B cell (primary cell): Measurements from ENCODE around the gene DVL1. TPM values are rescaled to one million over a fixed set of nuclear protein-coding genes. Genes with fewer than 3 reads are reported as not detected.

Source experiments
- ATAC-seq: fragments of 200-7000 bp; cut with Tn5 transposase; one replicate; pipeline ENCODE4 v1.10.0; 2021; ENCODE audit warnings: low read depth, mild to moderate bottlenecking, moderate number of reproducible peaks, moderate library complexity
- CTCF ChIA-PET: fragments of 350-600 bp; sonication (Branson Sonifier 250); formaldehyde crosslinking; loops from one replicate; lab custom pipeline; 2021; ENCODE audit warnings: antibody characterized with exemption, inconsistent platforms; lab: Charles Lee
- POLR2A ChIA-PET: fragments of 350-600 bp; sonication (Branson Sonifier 250); formaldehyde crosslinking; loops from one replicate; lab custom pipeline; 2021; ENCODE audit warnings: antibody characterized with exemption; lab: Charles Lee
- DNase-seq: peaks from one replicate; pipeline ENCODE4 v3.0.0; 2013
- H2AFZ ChIP-seq: 2 replicates; pipeline ENCODE4 v1.6.1; 2012; ENCODE audit warnings: mild to moderate bottlenecking, low read depth, low read length; ENCODE audit not compliant: insufficient read depth, poor library complexity, severe bottlenecking
- H3K27ac ChIP-seq, 2 donors: 1 replicate in 1 of 2; 2 replicates in 1 of 2; pipeline ENCODE4 v1.5.1; 2012 to 2013; ENCODE audit warnings: low read length in 2 of 2, mild to moderate bottlenecking in 2 of 2, moderate library complexity in 1 of 2
- H3K27me3 ChIP-seq, 4 experiments: fragments of 200-600 bp in 1 of 4; sonication (generic) in 1 of 4; replicated peaks in 1 of 4; 1 replicate in 2 of 4; 2 replicates in 2 of 4; pipeline versions ENCODE4 v1.6.1 to v1.7.0; 2013 to 2016; ENCODE audit warnings: low read length in 3 of 4, mild to moderate bottlenecking in 2 of 4, mixed read lengths in 1 of 4, moderate library complexity in 1 of 4; ENCODE audit not compliant: insufficient read depth in 4 of 4, control insufficient read depth in 3 of 4; ENCODE audit errors: control extremely low read depth in 1 of 4
- H3K36me3 ChIP-seq, 2 experiments: replicated peaks in 1 of 2; 1 replicate in 1 of 2; 2 replicates in 1 of 2; pipeline versions ENCODE4 v1.6.1 to v1.7.1; 2013; ENCODE audit warnings: low read length in 1 of 2; ENCODE audit not compliant: insufficient read depth in 2 of 2, control insufficient read depth in 1 of 2; ENCODE audit errors: control extremely low read depth in 1 of 2, extremely low read depth in 1 of 2
- H3K4me1 ChIP-seq, 2 donors: fragments of 200-600 bp in 1 of 2; sonication (generic) in 1 of 2; 1 replicate in 1 of 2; 2 replicates in 1 of 2; pipeline versions ENCODE4 v1.5.1 to v1.6.1; 2013 to 2017; ENCODE audit warnings: low read length in 2 of 2; ENCODE audit not compliant: control insufficient read depth in 2 of 2, insufficient read depth in 2 of 2
- H3K4me2 ChIP-seq: replicated peaks from 2 replicates; pipeline ENCODE3; 2012; ENCODE audit warnings: mild to moderate bottlenecking, low read depth, low read length; ENCODE audit not compliant: poor library complexity, severe bottlenecking
- H3K4me3 ChIP-seq, 5 experiments: fragments of 200-600 bp in 1 of 5; sonication (generic) in 1 of 5; 1 replicate in 3 of 5; 2 replicates in 2 of 5; pipeline versions ENCODE4 v1.5.1 to v1.7.0; 2011 to 2016; ENCODE audit warnings: low read length in 4 of 5, mild to moderate bottlenecking in 4 of 5, low read depth in 2 of 5, control low read depth in 1 of 5, moderate library complexity in 1 of 5; ENCODE audit not compliant: insufficient read depth in 1 of 5; ENCODE audit errors: control extremely low read depth in 1 of 5, extremely low read depth in 1 of 5
- H3K79me2 ChIP-seq: fragments of 200-600 bp; sonication (generic); one replicate; pipeline ENCODE4 v1.6.0; 2016; ENCODE audit warnings: low read length; ENCODE audit not compliant: control insufficient read depth, insufficient read depth
- H3K9ac ChIP-seq: fragments of 200-600 bp; sonication (generic); 2 replicates; pipeline ENCODE4 v1.6.1; 2017; ENCODE audit warnings: mild to moderate bottlenecking, low read length, moderate library complexity
- H3K9me3 ChIP-seq, 3 donors: one replicate each; pipeline versions ENCODE4 v1.6.1 to v1.7.1; 2013; ENCODE audit warnings: low read length in 2 of 3; ENCODE audit not compliant: control insufficient read depth in 2 of 3, insufficient read depth in 1 of 3; ENCODE audit errors: control extremely low read depth in 1 of 3
- H4K20me1 ChIP-seq: 2 replicates; pipeline ENCODE4 v1.6.0; 2012; ENCODE audit warnings: mild to moderate bottlenecking, low read length; ENCODE audit not compliant: insufficient read depth, control insufficient read depth, poor library complexity, severe bottlenecking
- H3K27ac Mint-ChIP-seq: one replicate; pipeline ENCODE4 v1.8.0; 2021; ENCODE audit warnings: mixed read lengths
- H3K27me3 Mint-ChIP-seq: one replicate; pipeline ENCODE4 v1.8.0; 2021; ENCODE audit warnings: mixed read lengths
- H3K4me1 Mint-ChIP-seq: one replicate; pipeline ENCODE4 v1.8.0; 2021; ENCODE audit warnings: mixed read lengths
- H3K4me3 Mint-ChIP-seq: one replicate; pipeline ENCODE4 v1.8.0; 2021; ENCODE audit warnings: mixed read lengths
- H3K9me3 Mint-ChIP-seq: one replicate; pipeline ENCODE4 v1.8.0; 2022; ENCODE audit warnings: mixed read lengths; ENCODE audit not compliant: insufficient read depth
- CTCF ChIP-seq: fragments of 200-600 bp; IDR thresholded peaks from one replicate; pipeline ENCODE4 v1.8.0; 2022; ENCODE audit warnings: antibody characterized with exemption, mild to moderate bottlenecking
- EZH2 ChIP-seq: IDR thresholded peaks from 2 replicates; pipeline ENCODE4 v1.6.1; 2012; ENCODE audit warnings: borderline replicate concordance, low read depth, mild to moderate bottlenecking, moderate library complexity, low read length; ENCODE audit not compliant: insufficient read depth, poor library complexity, severe bottlenecking
- WGBS: methylation state at CpG from one replicate; pipeline ENCODE4 v1.1.5; 2013; ENCODE audit warnings: missing lambda C conversion rate; ENCODE audit not compliant: insufficient coverage; 5-methylcytosine and 5-hydroxymethylcytosine counted together
- intact Hi-C: fragments of 100-400 bp; cut with micrococcal nuclease; formaldehyde crosslinking; loops from one replicate; pipeline ENCODE4 v1.10.0; 2022
- polyA plus RNA-seq: library from polyadenylated mRNA; depleted of rRNA; stranded (reverse); fragments of >200 nt; gene quantifications from 2 replicates; pipeline ENCODE4 v1.2.3, GENCODE V29; 2012
- total RNA-seq, 2 donors: library from RNA; stranded (reverse); fragments of 120-200 nt in 1 of 2; gene quantifications; 1 replicate in 1 of 2; 2 replicates in 1 of 2; pipeline versions ENCODE4 v1.2.3 to v1.2.4, GENCODE V29; 2013 to 2022

The DVL1 gene
- total and polyA plus RNA-seq, 2 donors (not counting 1 experiment from before 2014, with no cell fraction given), result 46.1 to 53.5 TPM

GRCh38 chr1:1398677-1399186 is 49.5 kb upstream of the DVL1 start:
- peak overlapping the region; percentile 72 for H3K27ac Mint-ChIP-seq
- Histone ChIP-seq H3K27me3 (no peaks in the 10 kb centered on the region), H3K9ac (peak overlapping the region; percentile 90), H3K79me2 (peaks cover 64% of the 10 kb centered on the region), H3K4me2 (peak overlapping the region; percentile 91), H4K20me1 (peaks cover 23% of the 10 kb centered on the region), H3K27ac (peak overlapping the region; percentile 70 to 85), H3K9me3 (no peaks in the 10 kb centered on the region), H3K4me1 (peaks cover 23 to 29% of the 10 kb centered on the region in 2 donors), H3K4me3 (peak overlapping the region; percentile 79 to 95 (median 89)), H3K36me3 (peaks cover 2 to 51% of the 10 kb centered on the region in 2 experiments), H2AFZ (peak overlapping the region; percentile 87)
- POLR2A ChIA-PET, result interaction anchor here (0.5 to 2.0 kb wide), 9 partner anchors 9 to 510 kb away, joined by 3 to 23 read pairs (median 4); partner anchors contain the start of genes AURKAIP1, MRPL20 and UBE2J2
- intact Hi-C loops, result loop anchor here (1.0 kb wide), 3 partner anchors 9 to 217 kb away; partner anchors contain the start of genes AURKAIP1, MIB2 and MRPL20
- TF ChIP-seq EZH2 (no peak), CTCF (no peak)
- H3K27me3 Mint-ChIP-seq, result no peaks in the 10 kb centered on the region
- H3K4me1 Mint-ChIP-seq, result peaks cover 51% of the 10 kb centered on the region
- WGBS, result under 1% methylated on average over 53 of the region's 54 CpGs
- ATAC-seq, result peak; percentile 1
- H3K9me3 Mint-ChIP-seq, result no peaks in the 10 kb centered on the region
- peak; percentile 42 for DNase-seq
- H3K4me3 Mint-ChIP-seq, result peak overlapping the region; percentile 94
- CTCF ChIA-PET, result interaction anchor here (0.7 to 2.3 kb wide), 10 partner anchors 8 to 511 kb away, joined by 3 to 12 read pairs (median 4); partner anchors contain the start of genes AURKAIP1 and MRPL20
